ENCODE results near the gene AHCY. TPM values are rescaled to one million over a fixed set of nuclear protein-coding genes. Genes with fewer than 3 reads are reported as not detected.

The AHCY gene
- total and polyA plus RNA-seq, 8 donors, result 32.7 to 126 (median 90.9) TPM

- no peaks in the 10 kb centered on the region for H3K36me3 ChIP-seq
- TF ChIP-seq POLR2A (IDR thresholded peaks at IDR 0.05), result no peak
- no peak for TF ChIP-seq CTCF (IDR thresholded peaks at IDR 0.05)
- no peak for TF ChIP-seq EP300 (IDR thresholded peaks at IDR 0.05)
- no peak for TF ChIP-seq POLR2AphosphoS5 (IDR thresholded peaks at IDR 0.05)
- peak overlapping the region in 3 of 4 donors; percentile 26 to 38 (median 31) for H3K4me3 ChIP-seq
- H3K27ac ChIP-seq, result peak overlapping the region in 4 of 5 donors; percentile 22 to 43 (median 26)
- 9 to 26% (median 15%) methylated on average over 8 to 11 of the region's 11 CpGs for WGBS, 5 donors
- intact Hi-C loops (cut with DNase I; ENCODE audit: low total_unique reads), result no loop called here
- H3K4me1 ChIP-seq, result peaks cover 27 to 28% (median 27%) of the 10 kb centered on the region in 4 donors
- DNase-seq, result peak in 1 of 2 donors; percentile 41
- H3K9me3 ChIP-seq, result no peaks in the 10 kb centered on the region
- peaks cover 0 to 14% (median 0%) of the 10 kb centered on the region in 3 donors for H3K27me3 ChIP-seq
Measured at GRCh38 chr20:34312024-34312460, 8.9 kb upstream of the AHCY start.

GRCh38 chr20:34311118-34312023 lies 8.2 kb upstream of the AHCY start:
- Histone ChIP-seq H3K36me3 (no peaks in the 10 kb centered on the region), H3K9me3 (no peaks in the 10 kb centered on the region), H3K27ac (peak overlapping the region in 4 of 5 donors; percentile 22 to 43 (median 26)), H3K4me1 (peaks cover 27 to 28% (median 27%) of the 10 kb centered on the region in 4 donors), H3K27me3 (peaks cover 0 to 14% (median 0%) of the 10 kb centered on the region in 3 donors), H3K4me3 (peak overlapping the region; percentile 22 to 38 (median 28))
- peak; percentile 72 to 83 for DNase-seq
- 7 to 11% (median 9%) methylated on average over 34 to 45 of the region's 45 CpGs for WGBS, 5 donors
- no peak for TF ChIP-seq EP300 (IDR thresholded peaks at IDR 0.05)
- TF ChIP-seq CTCF (IDR thresholded peaks at IDR 0.05), result no peak
- no peak for TF ChIP-seq POLR2A (IDR thresholded peaks at IDR 0.05)
- TF ChIP-seq POLR2AphosphoS5 (IDR thresholded peaks at IDR 0.05), result no peak
- intact Hi-C loops (cut with DNase I; ENCODE audit: low total_unique reads), result no loop called here

- Histone ChIP-seq H3K4me3 (peak overlapping the region in 1 of 4 donors; percentile 38), H3K27ac (peak overlapping the region in 3 of 5 donors; percentile 28 to 54 (median 43)), H3K4me1 (peaks cover 27 to 28% (median 27%) of the 10 kb centered on the region in 4 donors), H3K9me3 (no peaks in the 10 kb centered on the region), H3K36me3 (no peaks in the 10 kb centered on the region), H3K27me3 (peaks cover 0 to 14% (median 0%) of the 10 kb centered on the region in 3 donors)
- intact Hi-C loops (cut with DNase I; ENCODE audit: low total_unique reads), result no loop called here
- DNase-seq, result peak in 1 of 2 donors; percentile 23
- 65 to 80% (median 68%) methylated on average over 17 to 19 of the region's 19 CpGs for WGBS, 5 donors
- no peak for TF ChIP-seq EP300 (IDR thresholded peaks at IDR 0.05)
- no peak for TF ChIP-seq POLR2A (IDR thresholded peaks at IDR 0.05)
- TF ChIP-seq POLR2AphosphoS5 (IDR thresholded peaks at IDR 0.05), result no peak
- no peak for TF ChIP-seq CTCF (IDR thresholded peaks at IDR 0.05)
Measured at GRCh38 chr20:34310481-34311117, 7.4 kb upstream of the AHCY start.

GRCh38 chr20:34309691-34310090 lies 6.5 kb upstream of the AHCY start:
- H3K4me1 ChIP-seq, result peaks cover 27 to 30% (median 28%) of the 10 kb centered on the region in 4 donors
- intact Hi-C loops (cut with DNase I; ENCODE audit: low total_unique reads), result no loop called here
- H3K9me3 ChIP-seq, result no peaks in the 10 kb centered on the region
- TF ChIP-seq POLR2AphosphoS5 (IDR thresholded peaks at IDR 0.05) (no peak), POLR2A (IDR thresholded peaks at IDR 0.05) (no peak), CTCF (IDR thresholded peaks at IDR 0.05) (no peak), EP300 (IDR thresholded peaks at IDR 0.05) (no peak)
- no peaks in the 10 kb centered on the region for H3K36me3 ChIP-seq
- 90 to 98% (median 95%) methylated on average over 3 of the region's 3 CpGs for WGBS, 5 donors
- DNase-seq, result no peak
- peaks cover 0 to 14% (median 0%) of the 10 kb centered on the region in 3 donors for H3K27me3 ChIP-seq
- no peak overlapping the region for H3K27ac ChIP-seq
- H3K4me3 ChIP-seq, result no peak overlapping the region

All from stomach (tissue), 9 donors.